Skin of body (tissue), 2 donors: ENCODE results near the gene DEFB112. TPM values are rescaled to one million over a fixed set of nuclear protein-coding genes. Genes with fewer than 3 reads are reported as not detected.

Experiments used
- DNase-seq: peaks from one replicate; lab custom pipeline; 2025; lab: John Stamatoyannopoulos, UW
- total RNA-seq: library from RNA; depleted of rRNA; stranded (reverse); fragments of >200 nt; gene quantifications from one replicate; pipeline ENCODE4 v1.2.3, GENCODE V29; 2014

Gene DEFB112
- total RNA-seq, 1 donor from 2014 or later, result not detected

DNA sequence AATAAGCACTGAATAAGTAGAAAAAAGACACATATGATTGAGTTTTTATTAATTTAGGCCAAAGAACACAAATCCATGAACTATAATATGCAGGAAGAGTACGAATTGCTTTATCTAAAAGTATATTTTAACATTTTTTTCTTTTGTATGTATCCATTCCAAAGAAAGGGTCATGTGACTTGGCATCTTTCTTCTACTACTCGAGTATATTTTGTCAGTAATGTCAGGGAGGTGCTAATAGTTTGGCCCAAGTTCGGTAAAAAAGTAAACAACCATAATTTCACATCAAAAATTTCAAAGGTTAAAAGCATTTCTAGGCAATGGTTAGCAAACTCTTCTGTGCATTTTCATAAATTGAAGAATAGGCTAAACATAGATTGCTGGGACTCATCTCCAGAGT, 46.6 kb downstream of the DEFB112 start:
- no peak for DNase-seq

DNA sequence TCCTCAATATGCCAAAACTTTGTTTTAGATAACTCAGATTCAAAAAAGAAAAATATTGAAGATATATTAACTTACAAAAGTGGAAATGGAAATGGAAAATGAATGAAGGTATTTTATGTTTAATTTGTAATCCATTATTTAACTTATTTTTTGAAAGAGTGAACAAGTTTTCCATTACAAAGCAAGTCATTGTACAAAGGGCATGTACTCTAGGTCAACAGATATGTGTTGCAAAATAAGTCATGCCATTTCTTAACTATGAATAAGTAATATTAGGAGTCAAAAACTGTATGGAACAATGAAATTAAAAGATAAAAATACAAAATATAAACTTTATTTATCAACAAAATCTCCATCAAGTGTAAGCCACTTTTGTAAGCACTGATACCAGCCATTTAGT, 54.5 kb downstream of the DEFB112 start:
- no peak for DNase-seq

Other genes with a start within 250 kb of the DEFB112 start
- gene CRISP1, start 183.4 kb downstream of the DEFB112 start, total RNA-seq, result not detected
- gene DEFB114, start 85.8 kb downstream of the DEFB112 start, total RNA-seq, result not detected
- gene DEFB113, start 80.3 kb downstream of the DEFB112 start, total RNA-seq, result not detected
- gene DEFB110, start 27.9 kb downstream of the DEFB112 start, total RNA-seq, result not detected